Adrenal gland (tissue), 5 donors: ENCODE data around the gene PPY.

ENCODE experiments used
- CTCF ChIP-seq, 6 experiments: fragments of 450-650 bp in 4 of 6; fragments of 200-600 bp in 2 of 6; sonication (generic) in 1 of 6; IDR thresholded peaks; 1 replicate in 5 of 6; 2 replicates in 1 of 6; pipeline versions ENCODE4 v1.5.1 to v1.8.0; 2016 to 2021; ENCODE audit warnings: antibody characterized with exemption in 6 of 6, mild to moderate bottlenecking in 2 of 6, moderate library complexity in 1 of 6
- POLR2A ChIP-seq, 2 donors: fragments of 450-650 bp; IDR thresholded peaks; one replicate each; pipeline ENCODE4 v1.6.1; 2017; ENCODE audit warnings: antibody characterized with exemption in 2 of 2, mild to moderate bottlenecking in 2 of 2, moderate library complexity in 1 of 2
- donor health status: DM: no; HTN: no; CAD: no.

- TF ChIP-seq CTCF (IDR thresholded peaks at IDR 0.05) (no peak), POLR2A (IDR thresholded peaks at IDR 0.05) (no peak)
Observed at GRCh38 chr17:43935204-43935925, 6.9 kb downstream of the PPY start.
